HG02885 (cell line): ENCODE measurements around the gene CXorf65.

ENCODE experiments used
- ATAC-seq: cut with Tn5 transposase; IDR thresholded peaks from one replicate; pipeline ENCODE4 v1.9.1; 2021; ENCODE audit warnings: mild to moderate bottlenecking; ENCODE audit not compliant: unreplicated experiment, poor library complexity

CXorf65 gene

DNA sequence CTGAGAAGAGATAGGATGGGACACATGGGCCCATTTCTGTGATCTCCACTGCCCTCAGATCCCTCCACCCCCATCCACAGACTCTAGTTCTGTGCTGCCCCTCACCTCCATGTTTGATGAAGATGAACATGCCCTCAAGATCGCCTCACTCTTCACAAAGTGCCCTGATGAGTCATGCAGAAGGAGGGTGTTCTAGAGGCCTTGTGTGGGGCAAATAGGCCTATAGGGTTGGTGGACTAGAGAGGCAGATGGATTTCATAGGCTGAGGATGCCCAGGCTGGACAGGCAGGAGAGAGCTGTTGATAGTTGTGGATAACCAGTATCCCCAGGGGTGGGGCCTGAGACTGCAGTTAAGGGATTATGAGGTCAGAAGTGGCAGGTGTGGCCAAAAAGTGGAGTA is at the start of gene CXorf65:
TSS of gene CXorf65 (minus strand) at position 314 of the 400 bp plus-strand sequence. CDS start at position 130, 184 bp downstream.
- ATAC-seq = no peak

DNA sequence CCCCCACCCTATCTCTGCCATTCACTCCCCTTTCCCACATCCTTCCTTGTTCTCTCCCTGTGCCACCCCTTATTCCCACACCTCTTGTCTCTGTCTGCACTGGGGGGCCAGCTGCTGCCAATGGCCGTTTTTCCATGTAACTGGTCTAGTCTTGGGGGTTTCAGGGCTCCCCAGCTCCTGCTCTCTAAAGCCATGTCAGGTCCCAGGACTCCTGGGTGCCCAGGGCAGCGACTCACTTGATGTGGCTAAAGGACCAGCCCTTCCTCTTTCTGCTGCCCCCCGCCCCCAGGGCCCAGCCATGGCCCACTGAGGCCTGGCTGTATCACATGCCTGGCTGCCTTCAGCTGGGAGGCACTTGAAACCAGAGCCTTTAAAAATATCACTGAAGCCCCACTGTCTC is 48.1 kb upstream of the CXorf65 start:
- no peak for ATAC-seq

DNA sequence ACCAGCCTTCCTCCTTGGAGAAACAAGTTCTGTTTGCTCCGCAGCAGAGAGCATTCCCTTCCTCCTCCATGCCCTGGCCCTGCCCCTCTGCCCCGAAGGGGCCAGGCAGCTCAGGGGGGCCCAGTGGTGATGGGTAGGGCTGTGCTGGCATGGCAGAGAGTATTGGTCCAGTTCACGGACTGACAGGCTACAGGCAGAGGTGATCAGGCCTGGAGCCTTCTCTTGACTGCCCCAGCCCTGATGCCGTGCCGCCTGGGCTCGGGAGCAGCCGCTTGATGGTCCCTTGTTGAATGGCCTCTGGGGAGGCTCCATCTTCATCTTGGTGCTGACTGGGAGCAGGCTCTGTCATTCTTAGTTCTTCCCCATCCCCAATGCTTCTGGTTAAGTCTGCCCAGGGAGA is 47.7 kb upstream of the CXorf65 start:
- no peak for ATAC-seq

DNA sequence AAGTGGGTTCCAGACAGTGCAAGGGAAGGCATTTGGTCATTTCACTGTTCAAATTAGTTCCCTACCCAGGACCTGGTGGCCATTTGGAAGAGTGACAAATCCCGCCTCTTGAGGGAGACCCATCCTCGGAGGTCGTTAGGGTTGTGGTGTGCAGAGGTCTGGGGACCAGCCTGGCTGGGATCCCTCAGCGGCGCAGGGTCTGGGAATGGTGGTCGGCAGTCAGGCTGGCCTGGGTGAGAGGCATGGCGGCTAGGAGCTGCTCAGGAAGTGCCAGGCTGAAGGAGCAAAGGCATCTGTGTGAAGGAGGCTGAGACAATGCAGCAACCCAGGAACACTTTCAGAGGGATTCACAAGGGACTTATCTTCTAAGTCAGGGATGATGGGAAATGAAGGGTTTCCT is 44.8 kb upstream of the CXorf65 start:
- ATAC-seq = no peak

DNA sequence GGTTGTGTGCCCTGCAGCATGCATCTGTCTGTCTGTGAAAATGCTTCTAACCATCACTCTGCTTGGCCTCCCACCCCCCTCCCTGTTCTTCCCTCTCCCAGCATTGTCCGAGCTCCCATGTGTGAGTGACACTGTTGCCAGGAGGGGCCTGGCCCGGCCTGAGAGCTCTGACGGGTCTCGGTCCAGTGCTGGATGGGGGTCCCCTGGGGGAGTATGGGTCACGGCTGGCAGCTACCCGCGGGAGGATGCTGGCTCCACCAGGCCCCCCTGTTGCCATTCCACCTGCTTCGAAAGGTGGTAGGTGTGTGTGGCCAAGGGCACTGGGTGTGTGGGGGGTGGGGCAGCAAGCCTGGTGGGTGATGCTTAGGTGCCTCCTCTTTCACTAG is 41.7 kb upstream of the CXorf65 start:
- no peak for ATAC-seq

DNA sequence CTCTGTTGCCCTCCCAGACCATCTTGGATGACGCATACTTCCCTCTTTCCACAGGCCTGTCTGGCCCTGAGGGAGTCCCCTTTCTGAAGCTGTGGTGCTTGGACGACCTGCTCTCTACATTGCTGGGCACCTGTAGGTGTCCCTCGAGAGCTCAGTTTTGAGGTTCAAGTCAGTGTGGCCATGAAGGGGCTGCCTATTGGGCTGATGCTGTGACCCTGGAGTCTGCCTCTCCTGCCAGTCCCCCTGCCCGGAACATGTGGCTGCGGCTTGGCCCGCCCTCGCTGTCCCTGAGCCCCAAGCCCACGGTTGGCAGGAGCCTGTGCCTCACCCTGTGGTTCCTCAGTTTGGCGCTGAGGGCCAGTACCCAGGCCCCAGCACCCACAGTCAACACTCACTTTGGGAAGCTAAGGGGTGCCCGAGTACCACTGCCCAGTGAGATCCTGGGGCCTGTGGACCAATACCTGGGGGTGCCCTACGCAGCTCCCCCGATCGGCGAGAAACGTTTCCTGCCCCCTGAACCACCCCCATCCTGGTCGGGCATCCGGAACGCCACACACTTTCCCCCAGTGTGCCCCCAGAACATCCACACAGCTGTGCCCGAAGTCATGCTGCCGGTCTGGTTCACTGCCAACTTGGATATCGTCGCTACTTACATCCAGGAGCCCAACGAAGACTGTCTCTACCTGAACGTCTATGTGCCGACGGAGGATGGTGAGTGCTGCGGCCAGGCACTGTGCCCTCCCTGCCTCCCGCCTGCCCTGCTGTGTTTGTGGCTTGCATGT is 41.1 kb upstream of the CXorf65 start:
- ATAC-seq = no peak

DNA sequence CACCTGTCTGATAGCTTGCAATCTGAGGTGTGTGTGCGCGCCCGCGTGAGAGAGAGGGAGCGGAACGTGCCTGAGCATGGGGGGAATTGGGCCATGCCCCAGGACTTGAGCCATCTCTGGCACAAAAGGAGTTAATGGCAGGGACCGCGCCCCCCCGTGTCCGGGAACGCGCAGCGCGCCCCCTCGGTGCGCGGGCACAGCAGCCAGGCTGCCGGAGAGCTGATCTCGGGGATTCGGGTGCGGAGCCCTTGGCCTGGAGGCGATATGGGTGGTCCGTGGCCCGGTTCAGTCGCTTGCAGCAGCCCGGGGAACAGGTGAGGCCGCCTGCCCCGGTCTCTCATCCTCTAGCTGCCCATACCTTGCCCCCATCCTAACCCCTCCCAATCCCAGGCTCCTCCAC is 38.1 kb upstream of the CXorf65 start, which contains the start of gene NLGN3:
TSS of gene NLGN3 (plus strand) at position 191 of the 400 bp plus-strand sequence. CDS start 2,909 bp downstream, outside the sequence.
- ATAC-seq = no peak

DNA sequence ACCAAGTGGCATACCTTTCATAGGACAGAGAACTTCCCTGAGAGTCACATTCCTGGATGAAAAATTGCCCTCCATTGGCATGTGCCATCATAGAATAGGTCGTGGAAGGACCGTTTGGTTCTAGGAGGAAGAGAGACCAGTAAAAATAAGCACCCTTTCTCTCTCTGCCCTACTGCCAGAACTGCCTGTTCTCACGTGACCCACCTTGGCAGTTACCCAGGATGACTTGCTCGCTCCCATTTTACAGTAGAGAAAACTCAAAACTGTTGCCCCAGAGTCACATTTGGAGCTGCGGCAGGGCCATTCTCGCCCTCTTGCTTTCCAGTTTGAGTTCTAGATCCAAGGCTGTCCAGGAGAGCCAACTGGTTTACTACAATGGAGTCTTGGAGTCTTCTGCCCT is 37.0 kb upstream of the CXorf65 start:
- no peak for ATAC-seq

DNA sequence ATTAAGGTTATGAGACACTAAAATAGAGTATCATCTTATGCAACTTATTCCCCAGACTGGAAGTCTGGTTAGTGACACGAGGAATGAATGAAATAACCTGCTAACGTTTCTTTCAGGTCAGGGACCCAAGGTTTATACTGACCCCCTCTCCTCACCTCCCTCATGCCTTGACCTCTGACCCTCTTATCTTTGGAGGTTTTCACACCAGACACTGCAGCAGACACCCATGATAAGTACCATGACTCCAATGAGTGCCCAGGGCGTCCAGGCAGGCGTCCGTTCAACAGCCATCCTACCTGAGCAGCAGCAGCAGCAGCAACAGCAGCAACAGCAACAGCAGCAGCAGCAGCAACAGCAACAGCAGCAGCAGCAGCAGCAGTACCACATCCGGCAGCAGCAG is 33.9 kb upstream of the CXorf65 start:
- no peak for ATAC-seq

DNA sequence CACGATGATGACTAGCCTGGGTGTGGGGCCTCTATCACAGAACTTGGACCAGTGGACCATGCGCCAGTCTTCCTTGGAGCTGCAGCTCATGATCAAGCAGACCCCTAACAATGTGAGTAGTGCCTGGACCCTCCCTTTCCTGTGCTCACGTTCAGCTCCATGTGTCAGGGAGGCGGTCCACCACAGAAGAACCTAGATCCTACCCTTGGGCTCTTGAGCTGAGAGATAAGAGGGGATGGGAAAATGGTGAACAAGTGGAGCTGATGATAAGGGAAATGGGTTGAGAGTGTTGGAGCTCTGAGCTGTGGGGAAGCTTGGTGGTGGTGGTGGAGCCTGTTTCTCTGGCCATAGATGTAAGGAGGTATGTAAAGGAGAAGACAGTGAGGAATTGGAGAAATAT is 25.0 kb upstream of the CXorf65 start:
- ATAC-seq = no peak

DNA sequence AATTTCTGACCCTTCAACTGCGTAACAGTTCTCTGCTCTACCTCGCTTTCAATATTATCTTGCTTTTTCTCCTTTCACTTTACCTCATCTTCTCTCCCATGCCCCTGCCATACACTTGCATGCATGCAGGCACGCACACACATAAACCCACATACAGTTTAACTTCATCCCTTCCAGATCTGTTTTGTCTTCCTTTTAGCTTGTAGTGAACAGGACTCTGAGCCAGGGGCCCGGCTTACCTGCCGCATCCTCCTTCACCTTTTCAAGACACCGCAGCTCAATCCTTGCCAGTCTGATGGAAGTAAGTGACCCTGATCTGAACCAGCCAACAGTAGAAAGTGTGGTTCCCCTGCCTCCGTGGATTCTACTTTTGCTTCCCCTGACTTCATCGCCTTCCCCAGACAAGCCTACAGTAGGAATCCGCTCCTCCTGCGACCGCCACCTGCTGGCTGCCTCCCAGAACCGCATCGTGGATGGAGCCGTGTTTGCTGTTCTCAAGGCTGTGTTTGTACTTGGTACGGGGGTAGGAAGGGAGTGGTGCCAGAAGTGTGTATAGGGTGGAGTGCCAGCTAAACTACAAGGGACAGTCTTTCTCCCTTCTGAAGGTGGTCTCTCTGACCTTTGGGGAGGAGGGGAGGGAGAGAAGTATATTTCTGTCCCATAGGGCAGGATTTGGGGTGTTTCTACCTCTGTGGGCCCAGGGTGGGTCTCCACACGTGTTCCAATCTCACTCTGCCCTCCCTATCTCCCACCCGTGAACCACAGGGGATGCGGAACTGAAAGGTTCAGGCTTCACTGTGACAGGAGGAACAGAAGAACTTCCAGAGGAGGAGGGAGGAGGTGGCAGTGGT is 22.6 kb upstream of the CXorf65 start:
- ATAC-seq = peak; percentile 90

DNA sequence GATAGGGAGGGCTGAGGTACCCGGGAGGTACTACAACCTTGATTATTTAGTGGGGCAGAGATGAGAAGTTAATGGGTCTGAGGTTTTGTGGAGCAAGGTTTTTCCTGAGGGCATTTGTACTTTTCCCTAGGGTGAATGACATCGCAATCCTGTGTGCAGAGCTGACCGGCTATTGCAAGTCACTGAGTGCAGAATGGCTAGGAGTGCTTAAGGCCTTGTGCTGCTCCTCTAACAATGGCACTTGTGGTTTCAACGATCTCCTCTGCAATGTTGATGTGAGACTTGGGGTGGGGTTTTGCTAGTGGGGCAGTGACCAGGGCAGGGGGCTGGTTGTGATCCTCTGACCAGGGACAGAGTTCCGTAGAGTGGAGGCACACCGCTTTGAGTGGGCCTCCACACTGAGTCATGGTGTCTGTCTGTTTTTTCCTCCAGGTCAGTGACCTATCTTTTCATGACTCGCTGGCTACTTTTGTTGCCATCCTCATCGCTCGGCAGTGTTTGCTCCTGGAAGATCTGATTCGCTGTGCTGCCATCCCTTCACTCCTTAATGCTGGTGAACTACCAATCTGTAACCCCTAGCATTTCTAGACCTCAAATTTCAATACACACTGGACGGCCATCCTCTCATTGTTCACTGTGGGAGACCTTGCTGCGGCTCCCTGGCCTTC is 21.8 kb upstream of the CXorf65 start:
- ATAC-seq = no peak

DNA sequence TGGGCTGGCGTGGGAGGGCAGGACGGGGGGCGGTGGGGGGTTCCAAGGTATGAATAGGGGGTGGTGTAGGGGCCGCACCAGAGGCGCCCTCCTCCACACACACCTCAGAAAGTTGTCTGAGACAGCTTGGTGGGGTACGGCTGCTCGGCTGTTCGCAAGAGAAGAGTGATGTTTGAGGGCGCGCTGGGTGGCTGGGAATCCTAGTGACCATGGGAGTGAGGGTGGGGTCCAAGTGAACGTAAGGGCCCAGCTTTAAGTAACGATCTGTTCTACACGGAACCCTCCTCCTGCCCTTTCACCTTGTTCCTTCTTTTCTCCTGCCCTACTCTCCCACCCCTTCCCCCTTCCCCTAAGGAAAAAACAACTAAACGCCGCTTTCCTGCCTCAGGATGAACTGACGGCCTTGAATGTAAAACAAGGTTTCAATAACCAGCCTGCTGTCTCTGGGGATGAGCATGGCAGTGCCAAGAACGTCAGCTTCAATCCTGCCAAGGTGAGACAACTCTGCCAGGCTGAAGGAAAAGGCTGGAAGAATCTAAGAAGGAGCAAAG is 12.5 kb upstream of the CXorf65 start:
- ATAC-seq = peak; percentile 6

DNA sequence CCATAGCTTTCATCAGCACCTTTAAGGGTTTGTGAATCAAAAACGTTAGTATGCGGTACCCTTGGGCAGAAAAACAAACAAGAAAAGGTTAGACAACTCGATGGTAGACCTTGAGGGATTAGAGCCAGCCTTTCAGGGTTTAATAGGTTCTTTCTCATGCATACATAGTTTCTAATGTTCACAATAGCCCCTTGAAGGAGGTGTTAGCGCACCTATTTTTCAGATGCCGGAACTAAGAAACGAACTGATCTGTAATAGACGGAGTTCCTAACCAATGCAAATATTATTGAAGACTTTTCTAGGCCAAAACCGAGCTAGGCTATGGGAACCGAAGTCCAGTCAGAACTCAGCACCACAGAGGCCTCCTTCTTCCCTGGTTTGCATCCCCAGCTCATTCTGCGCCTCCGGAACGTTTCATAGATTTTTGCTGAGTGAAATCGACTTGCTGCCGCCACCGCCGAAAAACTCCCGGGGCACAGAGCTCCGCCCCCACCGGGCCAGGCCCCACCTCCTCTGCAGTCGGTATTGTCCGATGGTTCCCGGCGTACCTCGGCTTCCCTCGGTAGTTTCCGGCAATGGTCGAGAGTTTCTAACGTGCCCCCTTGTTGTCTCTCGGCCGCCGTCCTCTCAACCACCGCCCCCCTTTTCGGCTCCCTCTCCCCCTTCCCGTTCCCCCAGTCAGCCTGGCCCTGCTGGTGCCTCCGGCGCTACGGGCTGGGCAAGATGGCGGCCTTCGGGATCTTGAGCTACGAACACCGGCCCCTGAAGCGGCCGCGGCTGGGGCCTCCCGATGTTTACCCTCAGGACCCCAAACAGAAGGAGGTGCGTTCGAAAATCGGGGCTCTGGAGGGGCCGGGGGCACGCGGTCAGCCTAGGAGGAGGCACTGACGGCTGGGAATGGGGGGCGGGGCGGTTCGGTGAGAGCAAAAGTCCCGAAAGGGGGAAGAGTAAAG is 11.8 kb upstream of the CXorf65 start, which contains the start of gene MED12:
TSS of gene MED12 (plus strand) at position 565 of the 953 bp plus-strand sequence. CDS start at position 724, 159 bp downstream.
- ATAC-seq = peak; percentile 93

DNA sequence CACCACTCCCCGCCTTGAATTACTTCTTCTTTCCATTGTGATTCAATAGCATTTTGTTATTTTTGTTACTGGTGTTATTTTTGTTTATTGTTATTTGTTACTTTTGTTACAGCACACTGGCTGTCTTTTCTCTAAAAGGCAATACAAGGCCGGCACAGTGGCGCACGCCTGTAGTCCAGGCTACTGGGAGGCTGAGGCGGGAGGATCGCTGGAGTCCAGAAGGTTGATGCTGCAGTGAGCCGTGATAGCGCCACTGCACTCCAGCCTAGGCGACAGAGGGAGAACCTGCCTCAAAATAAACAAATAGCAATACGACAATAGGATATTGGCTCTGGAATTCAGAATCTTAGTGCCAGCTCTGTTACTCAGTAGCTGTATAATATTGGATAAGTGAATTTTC is 10.8 kb upstream of the CXorf65 start:
- ATAC-seq = no peak

DNA sequence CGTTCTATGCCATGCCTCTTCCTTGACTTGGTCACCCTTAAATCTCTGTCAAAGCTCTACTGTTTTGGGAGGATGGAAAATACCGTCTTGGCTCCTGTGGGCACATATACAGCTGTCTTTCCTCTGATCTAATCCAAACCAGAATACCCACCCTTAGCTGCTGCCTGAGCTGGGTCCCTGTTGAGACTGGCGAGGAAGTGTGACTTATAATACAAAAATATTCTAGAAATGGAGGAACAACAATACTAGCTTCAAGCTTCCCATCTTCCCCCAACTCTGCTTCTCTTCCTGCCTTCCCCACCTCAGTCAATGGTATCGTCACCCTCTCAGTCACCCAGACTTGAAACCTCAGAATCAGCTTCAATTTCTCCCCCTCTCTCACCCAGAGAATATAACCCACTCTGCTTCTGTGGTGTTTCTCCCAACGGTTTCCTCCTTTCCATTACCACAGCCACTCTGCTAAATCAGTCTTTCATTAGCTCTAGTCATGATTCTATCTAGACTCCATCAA is 5.4 kb upstream of the CXorf65 start:
- ATAC-seq = peak; percentile 21

DNA sequence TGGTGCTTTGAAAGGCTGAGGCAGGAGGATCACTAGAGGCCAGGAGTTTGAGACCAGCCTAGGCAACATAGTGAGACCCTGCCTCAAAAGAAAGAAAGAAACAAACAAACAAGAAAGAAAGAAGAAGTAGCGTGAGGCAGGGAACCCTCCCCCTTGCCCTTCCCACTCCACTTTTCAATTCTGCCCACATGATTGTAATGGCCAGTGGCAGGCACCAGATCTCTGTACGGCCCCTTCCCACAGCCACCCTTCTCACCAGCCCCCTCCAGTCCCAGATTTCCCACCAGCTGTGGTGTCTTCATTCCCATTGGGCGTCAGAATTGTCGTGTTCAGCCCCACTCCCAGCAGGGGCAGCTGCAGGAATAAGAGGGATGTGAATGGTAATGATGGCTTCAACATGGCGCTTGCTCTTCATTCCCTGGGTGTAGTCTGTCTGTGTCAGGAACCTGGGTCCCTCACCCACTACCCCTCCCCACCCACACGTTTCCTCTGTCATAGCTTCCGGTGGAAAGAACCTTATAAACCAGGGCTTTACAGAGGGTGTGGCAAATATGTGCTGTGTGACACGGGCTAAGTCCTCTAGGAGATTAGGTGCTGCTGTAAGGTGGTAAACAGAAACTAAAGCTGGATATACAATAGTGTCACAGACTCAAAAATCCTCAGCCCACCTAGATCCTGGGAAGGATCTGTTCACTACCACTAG is 4.8 kb upstream of the CXorf65 start, which contains the start of gene IL2RG:
TSS of gene IL2RG (minus strand) at position 437 of the 703 bp plus-strand sequence. CDS start at position 399, 38 bp downstream.
- ATAC-seq = peak; percentile 95

DNA sequence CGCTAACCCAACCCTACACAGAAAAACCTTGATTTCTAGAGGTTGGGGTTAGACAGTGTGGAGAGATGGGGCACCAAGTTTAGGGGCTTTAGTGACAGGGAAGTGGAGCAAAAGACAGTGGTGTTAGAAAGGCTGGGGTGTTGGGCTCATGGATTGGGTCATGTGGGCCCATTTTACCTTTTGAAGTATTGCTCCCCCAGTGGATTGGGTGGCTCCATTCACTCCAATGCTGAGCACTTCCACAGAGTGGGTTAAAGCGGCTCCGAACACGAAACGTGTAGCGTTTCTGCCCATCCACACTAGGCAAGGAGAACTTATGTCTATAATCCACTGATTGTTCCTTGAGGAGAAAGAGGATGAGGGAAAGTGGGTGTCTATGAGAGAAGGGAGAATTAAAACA is 2.5 kb upstream of the CXorf65 start:
- ATAC-seq = no peak
